Testis (tissue), 3 donors: ENCODE data around the gene HOXA13. TPM values are rescaled to one million over a fixed set of nuclear protein-coding genes. Genes with fewer than 3 reads are reported as not detected.
A peak's percentile ranks its signal among the peaks of the same experiment; 100 is the strongest.

Experiments
- DNase-seq: peaks from one replicate; pipeline ENCODE4 v3.0.0-alpha.2; 2019
- H3K27ac ChIP-seq, 2 donors: fragments of 200-600 bp; sonication (generic); one replicate each; pipeline ENCODE4 v1.5.1; 2019
- H3K27me3 ChIP-seq: fragments of 200-600 bp; sonication (generic); one replicate; pipeline ENCODE4 v1.5.1; 2019
- H3K36me3 ChIP-seq: fragments of 200-600 bp; sonication (generic); one replicate; pipeline ENCODE4 v1.5.1; 2017; ENCODE audit warnings: low read depth; ENCODE audit errors: missing control alignments
- H3K4me1 ChIP-seq: fragments of 200-600 bp; sonication (generic); one replicate; pipeline ENCODE4 v1.5.1; 2019
- H3K4me3 ChIP-seq, 2 donors: fragments of 200-600 bp; sonication (generic); one replicate each; pipeline ENCODE4 v1.5.1; 2017 to 2019
- H3K9me3 ChIP-seq: fragments of 200-600 bp; sonication (generic); one replicate; pipeline ENCODE4 v1.5.1; 2017
- CTCF ChIP-seq, 3 experiments: fragments of 450-650 bp in 2 of 3; fragments of 200-600 bp in 1 of 3; sonication (generic) in 1 of 3; IDR thresholded peaks; one replicate each; pipeline ENCODE4 v1.5.1; 2016 to 2019; ENCODE audit warnings: antibody characterized with exemption in 3 of 3, mild to moderate bottlenecking in 2 of 3, moderate library complexity in 1 of 3
- POLR2A ChIP-seq: fragments of 450-650 bp; IDR thresholded peaks from one replicate; pipeline ENCODE4 v1.6.1; 2017; ENCODE audit warnings: antibody characterized with exemption, mild to moderate bottlenecking, moderate library complexity
- WGBS, 2 donors: methylation state at CpG; one replicate each; pipeline ENCODE4 v1.1.5; 2018; 5-methylcytosine and 5-hydroxymethylcytosine counted together
- intact Hi-C: fragments of 100-400 bp; cut with DNase I; formaldehyde crosslinking; loops from one replicate; pipeline ENCODE4 v1.15.1; 2023; ENCODE audit warnings: low total_unique reads
- polyA plus RNA-seq: library from polyadenylated mRNA; stranded (reverse); fragments of 350-450 nt; fragmentation: Illumina TruSeq; extraction: RNeasy Lipid Tissue Mini Kit (QIAGEN cat#74804); gene quantifications from one replicate; pipeline ENCODE4 v1.2.3, GENCODE V29; 2014; ENCODE audit warnings: low read depth, low replicate concordance; ENCODE audit not compliant: insufficient read depth
- total RNA-seq, 2 donors: library from RNA; depleted of rRNA; stranded (reverse); fragments of >200 nt; gene quantifications; one replicate each; pipeline ENCODE4 v1.2.3, GENCODE V29; 2016

Gene HOXA13
- total and polyA plus RNA-seq, 3 donors from 2014 or later, result 0.30 TPM; not detected in 2

GRCh38 chr7:27243340-27244163, 43.7 kb upstream of the HOXA13 start:
- Histone ChIP-seq H3K27me3 (no peaks in the 10 kb centered on the region), H3K4me3 (peak overlapping the region in 1 of 2 donors; percentile 18), H3K36me3 (no peaks in the 10 kb centered on the region), H3K27ac (no peak overlapping the region), H3K4me1 (peaks cover 21% of the 10 kb centered on the region), H3K9me3 (no peaks in the 10 kb centered on the region)
- no peak for TF ChIP-seq POLR2A
- no peak for TF ChIP-seq CTCF (IDR thresholded peaks at IDR 0.05)
- WGBS, 2 donors, result 4% methylated on average over 18 to 43 of the region's 43 CpGs
- intact Hi-C loops, result no loop called here
- no peak for DNase-seq

DNA sequence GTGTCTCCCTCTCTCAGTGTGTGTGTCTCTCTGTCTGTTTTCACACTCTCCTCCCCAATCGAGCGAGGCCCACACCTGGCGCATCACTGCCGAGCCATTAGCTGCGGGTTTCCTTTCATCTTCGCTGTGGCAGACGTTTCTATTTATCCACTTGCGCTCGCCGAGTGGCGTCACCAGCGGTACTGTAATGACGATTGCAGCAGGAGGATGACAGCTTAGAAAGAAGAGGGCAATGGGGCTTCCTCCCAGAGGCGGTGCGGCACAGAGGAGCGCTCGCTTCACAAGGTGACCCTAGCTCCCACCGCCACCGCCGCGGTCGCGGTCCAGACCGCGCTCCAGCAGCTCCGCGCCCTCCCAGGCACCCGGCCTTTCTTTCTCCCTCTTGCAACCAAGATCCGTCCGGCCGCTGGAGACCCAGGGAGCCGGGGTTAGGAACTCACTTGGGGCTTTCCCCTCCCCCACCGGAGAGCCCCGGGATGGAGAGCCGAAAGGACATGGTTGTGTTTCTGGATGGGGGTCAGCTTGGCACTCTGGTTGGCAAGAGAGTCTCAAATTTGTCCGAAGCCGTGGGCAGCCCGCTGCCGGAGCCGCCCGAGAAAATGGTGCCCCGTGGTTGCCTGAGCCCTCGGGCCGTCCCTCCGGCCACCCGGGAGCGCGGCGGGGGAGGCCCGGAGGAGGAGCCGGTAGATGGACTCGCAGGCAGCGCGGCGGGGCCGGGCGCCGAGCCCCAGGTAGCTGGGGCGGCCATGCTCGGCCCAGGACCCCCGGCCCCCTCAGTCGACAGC, 42.9 kb upstream of the HOXA13 start, which contains the start of gene EVX1:
TSS of gene EVX1 (plus strand) at position 248 of the 785 bp plus-strand sequence. CDS start at position 477, 229 bp downstream.
- Histone ChIP-seq H3K27ac (no peak within 1 kb of the TSS), H3K4me3 (peak within 1 kb of the TSS in 1 of 2 donors; percentile 18), H3K4me1 (peaks cover 21% of the 10 kb centered on the region), H3K27me3 (no peaks in the 10 kb centered on the region), H3K9me3 (no peaks in the 10 kb centered on the region), H3K36me3 (no peaks in the 10 kb centered on the region)
- DNase-seq, result no peak
- WGBS, 2 donors, result 3% methylated on average over 24 to 55 of the region's 62 CpGs
- TF ChIP-seq CTCF (IDR thresholded peaks at IDR 0.05) (no peak), POLR2A (no peak)
- intact Hi-C loops, result no loop called here

- TF ChIP-seq CTCF (IDR thresholded peaks at IDR 0.05), result no peak
- TF ChIP-seq POLR2A, result no peak
- no peak overlapping the region for H3K27ac ChIP-seq
- no peak for DNase-seq
- no peaks in the 10 kb centered on the region for H3K27me3 ChIP-seq
- no peaks in the 10 kb centered on the region for H3K36me3 ChIP-seq
- no peaks in the 10 kb centered on the region for H3K9me3 ChIP-seq
- H3K4me1 ChIP-seq, result peaks cover 21% of the 10 kb centered on the region
- no peak overlapping the region for H3K4me3 ChIP-seq
- intact Hi-C loops, result no loop called here
- WGBS, 2 donors, result 11 to 21% methylated on average over 14 of the region's 14 CpGs
Observed at GRCh38 chr7:27242154-27242553, 42.3 kb upstream of the HOXA13 start.

DNA sequence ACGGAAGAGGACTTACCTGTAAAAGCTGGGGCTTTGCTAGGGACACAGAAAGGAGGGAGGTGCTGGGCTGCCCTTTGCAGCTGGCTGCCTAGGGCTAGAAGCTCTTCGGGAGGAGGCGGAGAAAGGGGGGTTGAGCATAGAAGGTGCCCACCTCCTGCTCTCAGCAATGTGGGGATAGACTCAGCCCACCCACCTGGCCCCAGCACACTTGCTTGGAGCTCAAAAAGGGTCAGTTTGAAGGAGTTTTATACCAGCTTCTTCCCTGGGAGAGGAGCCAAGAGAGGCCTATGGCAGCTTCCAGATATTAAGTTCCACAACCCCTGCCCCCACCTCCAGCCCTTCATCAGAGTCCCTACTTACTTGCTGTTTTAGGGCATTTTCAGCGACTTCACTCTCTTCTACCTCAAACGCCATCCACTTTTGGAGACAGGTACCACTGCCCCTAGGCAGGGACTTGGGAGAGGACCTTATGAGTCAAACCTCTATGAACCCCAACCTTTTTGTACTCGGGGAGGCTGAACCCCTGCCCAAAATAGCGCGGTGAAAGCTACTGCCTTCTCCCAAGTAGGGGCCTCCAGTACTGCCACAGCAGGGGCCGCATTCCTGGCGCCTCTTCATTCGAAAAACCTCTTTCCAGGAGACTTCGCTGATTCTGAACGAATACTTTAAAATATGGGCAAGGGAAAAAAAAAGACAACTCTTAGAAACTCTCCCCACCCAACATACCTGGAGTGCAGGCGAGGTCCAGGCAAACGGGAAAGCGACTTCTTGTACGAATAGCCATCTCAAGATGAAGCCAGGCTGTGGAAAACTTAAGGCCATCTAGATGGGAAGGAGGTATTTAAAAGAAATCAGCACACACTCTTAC, 41.5 kb upstream of the HOXA13 start:
- Histone ChIP-seq H3K36me3 (no peaks in the 10 kb centered on the region), H3K4me3 (no peak overlapping the region), H3K9me3 (no peaks in the 10 kb centered on the region), H3K27ac (no peak overlapping the region), H3K4me1 (peaks cover 21% of the 10 kb centered on the region), H3K27me3 (no peaks in the 10 kb centered on the region)
- no peak for TF ChIP-seq POLR2A
- no peak for TF ChIP-seq CTCF (IDR thresholded peaks at IDR 0.05)
- no peak for DNase-seq
- intact Hi-C loops, result no loop called here
- 23 to 25% methylated on average over 17 of the region's 17 CpGs for WGBS, 2 donors
